Liver (tissue), 9 donors: ENCODE results near the gene SRRD. TPM values are rescaled to one million over a fixed set of nuclear protein-coding genes. Genes with fewer than 3 reads are reported as not detected.

Experiments
- DNase-seq: peaks from one replicate; pipeline ENCODE4 v3.0.0-alpha.2; 2017; ENCODE audit warnings: low spot score
- H3K27ac ChIP-seq, 2 donors: one replicate each; pipeline ENCODE4 v1.7.0; 2013; ENCODE audit warnings: inconsistent platforms in 2 of 2, low read length in 2 of 2, control low read depth in 1 of 2, low read depth in 1 of 2, mild to moderate bottlenecking in 1 of 2
- H3K27me3 ChIP-seq, 4 donors: one replicate each; pipeline versions ENCODE4 v1.6.1 to v1.7.0; 2013; ENCODE audit warnings: low read length in 3 of 4, inconsistent platforms in 1 of 4, mild to moderate bottlenecking in 1 of 4, moderate library complexity in 1 of 4; ENCODE audit not compliant: control insufficient read depth in 4 of 4, insufficient read depth in 4 of 4
- H3K36me3 ChIP-seq, 4 donors: one replicate each; pipeline versions ENCODE4 v1.6.1 to v1.7.0; 2013; ENCODE audit warnings: low read length in 3 of 4, mild to moderate bottlenecking in 3 of 4, low read depth in 1 of 4, moderate library complexity in 1 of 4; ENCODE audit not compliant: control insufficient read depth in 4 of 4, insufficient read depth in 3 of 4
- H3K4me1 ChIP-seq, 4 donors: one replicate each; pipeline versions ENCODE4 v1.6.1 to v1.7.0; 2013; ENCODE audit warnings: low read length in 3 of 4, mild to moderate bottlenecking in 3 of 4, moderate library complexity in 1 of 4; ENCODE audit not compliant: control insufficient read depth in 4 of 4, insufficient read depth in 4 of 4
- H3K4me3 ChIP-seq, 3 donors: one replicate each; pipeline versions ENCODE4 v1.6.1 to v1.7.0; 2013; ENCODE audit warnings: low read length in 3 of 3, control low read depth in 1 of 3, low read depth in 1 of 3, mild to moderate bottlenecking in 1 of 3
- H3K9ac ChIP-seq, 2 donors: one replicate each; pipeline ENCODE4 v1.7.0; 2013; ENCODE audit warnings: low read length in 2 of 2, mild to moderate bottlenecking in 2 of 2, moderate library complexity in 2 of 2, control low read depth in 1 of 2, low read depth in 1 of 2
- H3K9me3 ChIP-seq, 4 donors: one replicate each; pipeline versions ENCODE4 v1.6.1 to v1.7.0; 2013; ENCODE audit warnings: low read length in 3 of 4; ENCODE audit not compliant: control insufficient read depth in 4 of 4
- EGR1 ChIP-seq, 2 donors: IDR thresholded peaks; 2 replicates each; pipeline ENCODE4 v1.6.1; 2016 to 2018; ENCODE audit warnings: antibody characterized with exemption in 2 of 2, low read depth in 2 of 2
- FOXA1 ChIP-seq: IDR thresholded peaks from 2 replicates; pipeline ENCODE4 v1.6.1; 2016; ENCODE audit warnings: antibody characterized with exemption
- FOXA2 ChIP-seq: IDR thresholded peaks from 2 replicates; pipeline ENCODE4 v1.6.1; 2016; ENCODE audit warnings: antibody characterized with exemption
- GABPA ChIP-seq, 2 donors: IDR thresholded peaks in 1 of 2; conservative IDR thresholded peaks in 1 of 2; 2 replicates each; pipeline ENCODE4 v1.6.1; 2016; ENCODE audit warnings: antibody characterized with exemption in 2 of 2, mild to moderate bottlenecking in 1 of 2, moderate library complexity in 1 of 2
- HNF4A ChIP-seq, 2 donors: conservative IDR thresholded peaks; 2 replicates each; pipeline ENCODE4 v1.6.1; 2016; ENCODE audit warnings: antibody characterized with exemption in 2 of 2, mild to moderate bottlenecking in 2 of 2
- HNF4G ChIP-seq: IDR thresholded peaks from 2 replicates; pipeline ENCODE4 v1.6.1; 2016; ENCODE audit warnings: antibody characterized with exemption
- JUND ChIP-seq, 2 donors: IDR thresholded peaks; 2 replicates each; pipeline ENCODE4 v1.6.1; 2016; ENCODE audit warnings: antibody characterized with exemption in 2 of 2
- NR2F2 ChIP-seq: IDR thresholded peaks from 2 replicates; pipeline ENCODE4 v1.6.1; 2016; ENCODE audit warnings: antibody characterized with exemption
- RAD21 ChIP-seq, 2 donors: IDR thresholded peaks; 2 replicates each; pipeline ENCODE4 v1.6.1; 2016; ENCODE audit warnings: antibody characterized with exemption in 2 of 2, mild to moderate bottlenecking in 2 of 2
- RXRA ChIP-seq, 2 donors: IDR thresholded peaks; 2 replicates each; pipeline ENCODE4 v1.6.1; 2017 to 2018; ENCODE audit warnings: antibody characterized with exemption in 2 of 2, mild to moderate bottlenecking in 1 of 2
- TAF1 ChIP-seq: conservative IDR thresholded peaks from 2 replicates; pipeline ENCODE4 v1.6.1; 2016; ENCODE audit warnings: antibody characterized with exemption, mild to moderate bottlenecking
- YY1 ChIP-seq: IDR thresholded peaks from 2 replicates; pipeline ENCODE4 v1.6.1; 2016; ENCODE audit warnings: antibody characterized with exemption, mild to moderate bottlenecking
- WGBS: extraction: QIAGEN DNeasy Blood & Tissue Kit; methylation state at CpG from one replicate; pipeline ENCODE4 v1.1.7; 2013; 5-methylcytosine and 5-hydroxymethylcytosine counted together
- polyA plus RNA-seq, 2 donors: library from polyadenylated mRNA; stranded (reverse) in 1 of 2; unstranded in 1 of 2; fragments of 200-250 nt in 1 of 2; fragments of >200 nt in 1 of 2; fragmentation: Nextera tagmentation in 1 of 2; extraction: Ambion mirVana in 1 of 2; gene quantifications; one replicate each; pipeline versions ENCODE4 v1.2.1 to v1.2.3, GENCODE V29; 2013 to 2015
- total RNA-seq, 2 donors: library from RNA; depleted of rRNA; stranded (reverse); fragments of >200 nt; gene quantifications; one replicate each; pipeline ENCODE4 v1.2.3, GENCODE V29; 2014
- TF ChIP-seq, protein P1 (sequence below): IDR thresholded peaks from 2 replicates; pipeline ENCODE4 v1.6.1; 2016; ENCODE audit warnings: antibody characterized with exemption
- TF ChIP-seq, protein P2 (sequence below): IDR thresholded peaks from 2 replicates; pipeline ENCODE4 v1.6.1; 2016; ENCODE audit warnings: antibody characterized with exemption
- TF ChIP-seq, protein P3 (sequence below): IDR thresholded peaks from 2 replicates; pipeline ENCODE4 v1.6.1; 2016; ENCODE audit warnings: antibody characterized with exemption, mild to moderate bottlenecking
- TF ChIP-seq, protein P4 (sequence below): IDR thresholded peaks from 2 replicates; pipeline ENCODE4 v1.6.1; 2016; ENCODE audit warnings: antibody characterized with exemption
- TF ChIP-seq, protein P5 (sequence below): fragments of 150-350 bp; IDR thresholded peaks from 2 replicates; pipeline ENCODE4 v1.5.1; 2017; ENCODE audit warnings: improper control_type of control experiment, low read depth, low read length; ENCODE audit not compliant: missing input control
- donor health status: healthy.
- donor health status: healthy.
- donor health status: healthy.
- donor health status: healthy.
- donor health status: healthy.

Gene SRRD
- total and polyA plus RNA-seq, 4 donors = 8.7 to 18.6 (median 13.6) TPM

DNA sequence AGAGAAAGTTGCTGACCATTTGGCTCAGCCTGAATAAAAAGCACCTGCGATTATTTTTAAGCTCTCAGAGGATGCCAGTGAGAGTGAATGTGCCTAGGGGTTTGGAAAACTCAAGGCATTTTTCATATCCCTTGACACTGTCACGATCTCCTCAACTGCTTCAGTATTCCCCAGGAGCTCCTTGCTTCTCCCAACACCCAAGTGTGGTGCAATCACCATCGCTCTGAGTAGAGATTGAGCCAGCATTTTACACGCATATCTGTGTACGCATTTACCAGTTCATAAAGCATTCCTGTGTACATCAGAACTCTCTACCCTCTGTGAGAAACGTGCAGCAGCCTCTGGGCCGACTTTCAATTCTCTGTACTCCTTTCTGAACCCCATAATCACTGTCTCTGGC, 1.3 kb downstream of the SRRD start:
- no peak for DNase-seq
- Histone ChIP-seq H3K4me1 (peaks cover 0 to 46% (median 41%) of the 10 kb centered on the region in 4 donors), H3K36me3 (peaks cover 0 to 19% (median 17%) of the 10 kb centered on the region in 4 donors), H3K27ac (peak overlapping the region in 1 of 2 donors; percentile 10), H3K27me3 (no peaks in the 10 kb centered on the region), H3K9ac (peak overlapping the region in 1 of 2 donors; percentile 32), H3K9me3 (no peaks in the 10 kb centered on the region), H3K4me3 (no peak overlapping the region)
- TF ChIP-seq, protein P1, sequence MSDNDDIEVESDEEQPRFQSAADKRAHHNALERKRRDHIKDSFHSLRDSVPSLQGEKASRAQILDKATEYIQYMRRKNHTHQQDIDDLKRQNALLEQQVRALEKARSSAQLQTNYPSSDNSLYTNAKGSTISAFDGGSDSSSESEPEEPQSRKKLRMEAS = no peak
- 52% methylated on average over 7 of the region's 7 CpGs for WGBS

DNA sequence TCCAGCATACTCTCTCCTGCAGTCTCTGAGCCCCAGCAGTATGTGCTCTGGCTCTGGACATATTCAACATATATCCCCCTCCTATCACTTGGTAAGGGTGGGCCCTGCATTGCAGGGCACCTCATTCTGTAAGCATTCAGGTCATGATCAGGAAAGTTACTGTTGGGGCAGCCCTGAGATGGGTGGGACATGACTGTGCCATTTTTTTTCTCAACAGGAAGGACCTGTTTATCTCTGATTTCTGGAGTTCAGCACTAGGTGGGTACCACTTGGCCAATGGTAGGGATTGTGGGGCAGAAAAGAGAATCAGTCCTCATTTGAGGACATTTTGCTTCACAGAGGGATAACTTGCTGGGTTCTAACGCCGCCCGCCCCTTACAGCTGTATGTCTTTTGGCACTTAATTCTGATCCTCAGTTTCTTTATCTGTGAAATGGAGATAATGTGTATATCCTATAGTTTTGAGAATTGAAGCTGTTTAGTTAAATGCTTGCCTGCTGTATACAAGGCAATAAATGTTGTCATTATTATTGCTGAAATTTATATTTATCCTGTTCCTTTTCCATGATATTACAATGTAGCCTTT, 2.2 kb downstream of the SRRD start:
- WGBS = 95% methylated on average over 3 of the region's 3 CpGs
- peaks cover 0 to 25% (median 22%) of the 10 kb centered on the region in 4 donors for H3K36me3 ChIP-seq
- no peak for DNase-seq
- no peak overlapping the region for H3K9ac ChIP-seq
- H3K27me3 ChIP-seq = no peaks in the 10 kb centered on the region
- peaks cover 0 to 38% (median 33%) of the 10 kb centered on the region in 4 donors for H3K4me1 ChIP-seq
- no peaks in the 10 kb centered on the region for H3K9me3 ChIP-seq
- H3K27ac ChIP-seq = no peak overlapping the region
- TF ChIP-seq TAF1 (no peak), YY1 (no peak), RXRA (IDR thresholded peaks at IDR 0.05) (no peak), FOXA1 (no peak), FOXA2 (no peak), JUND (IDR thresholded peaks at IDR 0.05) (no peak), GABPA (IDR thresholded peaks at IDR 0.05 in 1 of 2, conservative IDR thresholded peaks at IDR 0.05 in 1 of 2) (no peak), RAD21 (IDR thresholded peaks at IDR 0.05) (no peak)
- TF ChIP-seq, protein P1 = no peak
- TF ChIP-seq, protein P2, sequence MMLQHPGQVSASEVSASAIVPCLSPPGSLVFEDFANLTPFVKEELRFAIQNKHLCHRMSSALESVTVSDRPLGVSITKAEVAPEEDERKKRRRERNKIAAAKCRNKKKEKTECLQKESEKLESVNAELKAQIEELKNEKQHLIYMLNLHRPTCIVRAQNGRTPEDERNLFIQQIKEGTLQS = no peak
- no peak overlapping the region for H3K4me3 ChIP-seq

DNA sequence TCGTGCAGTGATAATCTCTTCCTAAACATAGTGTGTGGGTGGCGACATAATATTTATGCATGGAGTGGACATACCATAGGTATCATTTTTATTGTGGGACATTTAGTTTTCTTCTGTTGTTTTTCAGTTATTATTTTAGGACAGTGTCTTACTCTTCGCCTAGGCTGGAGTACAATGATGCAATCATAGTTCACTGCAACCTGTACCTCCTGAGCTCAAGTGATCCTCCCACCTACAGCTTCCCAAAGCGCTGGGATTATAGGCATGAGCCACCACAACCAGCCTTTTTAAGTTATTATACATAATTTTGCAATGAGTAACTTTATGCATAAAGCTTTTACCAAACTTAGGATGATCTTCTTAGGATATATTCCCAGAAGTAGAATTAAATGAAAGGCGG, 2.7 kb downstream of the SRRD start:
- Histone ChIP-seq H3K36me3 (peaks cover 0 to 30% (median 27%) of the 10 kb centered on the region in 4 donors), H3K4me1 (peaks cover 0 to 33% (median 28%) of the 10 kb centered on the region in 4 donors), H3K27me3 (no peaks in the 10 kb centered on the region), H3K27ac (no peak overlapping the region), H3K4me3 (no peak overlapping the region), H3K9me3 (no peaks in the 10 kb centered on the region), H3K9ac (no peak overlapping the region)
- WGBS = 85% methylated on average over 5 of the region's 5 CpGs
- DNase-seq = no peak
- no peak for TF ChIP-seq HNF4G
- TF ChIP-seq, protein P3, sequence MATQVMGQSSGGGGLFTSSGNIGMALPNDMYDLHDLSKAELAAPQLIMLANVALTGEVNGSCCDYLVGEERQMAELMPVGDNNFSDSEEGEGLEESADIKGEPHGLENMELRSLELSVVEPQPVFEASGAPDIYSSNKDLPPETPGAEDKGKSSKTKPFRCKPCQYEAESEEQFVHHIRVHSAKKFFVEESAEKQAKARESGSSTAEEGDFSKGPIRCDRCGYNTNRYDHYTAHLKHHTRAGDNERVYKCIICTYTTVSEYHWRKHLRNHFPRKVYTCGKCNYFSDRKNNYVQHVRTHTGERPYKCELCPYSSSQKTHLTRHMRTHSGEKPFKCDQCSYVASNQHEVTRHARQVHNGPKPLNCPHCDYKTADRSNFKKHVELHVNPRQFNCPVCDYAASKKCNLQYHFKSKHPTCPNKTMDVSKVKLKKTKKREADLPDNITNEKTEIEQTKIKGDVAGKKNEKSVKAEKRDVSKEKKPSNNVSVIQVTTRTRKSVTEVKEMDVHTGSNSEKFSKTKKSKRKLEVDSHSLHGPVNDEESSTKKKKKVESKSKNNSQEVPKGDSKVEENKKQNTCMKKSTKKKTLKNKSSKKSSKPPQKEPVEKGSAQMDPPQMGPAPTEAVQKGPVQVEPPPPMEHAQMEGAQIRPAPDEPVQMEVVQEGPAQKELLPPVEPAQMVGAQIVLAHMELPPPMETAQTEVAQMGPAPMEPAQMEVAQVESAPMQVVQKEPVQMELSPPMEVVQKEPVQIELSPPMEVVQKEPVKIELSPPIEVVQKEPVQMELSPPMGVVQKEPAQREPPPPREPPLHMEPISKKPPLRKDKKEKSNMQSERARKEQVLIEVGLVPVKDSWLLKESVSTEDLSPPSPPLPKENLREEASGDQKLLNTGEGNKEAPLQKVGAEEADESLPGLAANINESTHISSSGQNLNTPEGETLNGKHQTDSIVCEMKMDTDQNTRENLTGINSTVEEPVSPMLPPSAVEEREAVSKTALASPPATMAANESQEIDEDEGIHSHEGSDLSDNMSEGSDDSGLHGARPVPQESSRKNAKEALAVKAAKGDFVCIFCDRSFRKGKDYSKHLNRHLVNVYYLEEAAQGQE = no peak
- TF ChIP-seq NR2F2 = no peak
- TF ChIP-seq, protein P1 = no peak
- TF ChIP-seq, protein P2 = no peak
- no peak for TF ChIP-seq YY1
- TF ChIP-seq JUND (IDR thresholded peaks at IDR 0.05) = no peak
- no peak for TF ChIP-seq GABPA (IDR thresholded peaks at IDR 0.05 in 1 of 2, conservative IDR thresholded peaks at IDR 0.05 in 1 of 2)
- TF ChIP-seq TAF1 = no peak
- no peak for TF ChIP-seq HNF4A (conservative IDR thresholded peaks at IDR 0.05)
- TF ChIP-seq RAD21 (IDR thresholded peaks at IDR 0.05) = no peak
- TF ChIP-seq FOXA1 = no peak
- TF ChIP-seq, protein P4, sequence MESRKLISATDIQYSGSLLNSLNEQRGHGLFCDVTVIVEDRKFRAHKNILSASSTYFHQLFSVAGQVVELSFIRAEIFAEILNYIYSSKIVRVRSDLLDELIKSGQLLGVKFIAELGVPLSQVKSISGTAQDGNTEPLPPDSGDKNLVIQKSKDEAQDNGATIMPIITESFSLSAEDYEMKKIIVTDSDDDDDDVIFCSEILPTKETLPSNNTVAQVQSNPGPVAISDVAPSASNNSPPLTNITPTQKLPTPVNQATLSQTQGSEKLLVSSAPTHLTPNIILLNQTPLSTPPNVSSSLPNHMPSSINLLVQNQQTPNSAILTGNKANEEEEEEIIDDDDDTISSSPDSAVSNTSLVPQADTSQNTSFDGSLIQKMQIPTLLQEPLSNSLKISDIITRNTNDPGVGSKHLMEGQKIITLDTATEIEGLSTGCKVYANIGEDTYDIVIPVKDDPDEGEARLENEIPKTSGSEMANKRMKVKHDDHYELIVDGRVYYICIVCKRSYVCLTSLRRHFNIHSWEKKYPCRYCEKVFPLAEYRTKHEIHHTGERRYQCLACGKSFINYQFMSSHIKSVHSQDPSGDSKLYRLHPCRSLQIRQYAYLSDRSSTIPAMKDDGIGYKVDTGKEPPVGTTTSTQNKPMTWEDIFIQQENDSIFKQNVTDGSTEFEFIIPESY = no peak
- TF ChIP-seq, protein P5, sequence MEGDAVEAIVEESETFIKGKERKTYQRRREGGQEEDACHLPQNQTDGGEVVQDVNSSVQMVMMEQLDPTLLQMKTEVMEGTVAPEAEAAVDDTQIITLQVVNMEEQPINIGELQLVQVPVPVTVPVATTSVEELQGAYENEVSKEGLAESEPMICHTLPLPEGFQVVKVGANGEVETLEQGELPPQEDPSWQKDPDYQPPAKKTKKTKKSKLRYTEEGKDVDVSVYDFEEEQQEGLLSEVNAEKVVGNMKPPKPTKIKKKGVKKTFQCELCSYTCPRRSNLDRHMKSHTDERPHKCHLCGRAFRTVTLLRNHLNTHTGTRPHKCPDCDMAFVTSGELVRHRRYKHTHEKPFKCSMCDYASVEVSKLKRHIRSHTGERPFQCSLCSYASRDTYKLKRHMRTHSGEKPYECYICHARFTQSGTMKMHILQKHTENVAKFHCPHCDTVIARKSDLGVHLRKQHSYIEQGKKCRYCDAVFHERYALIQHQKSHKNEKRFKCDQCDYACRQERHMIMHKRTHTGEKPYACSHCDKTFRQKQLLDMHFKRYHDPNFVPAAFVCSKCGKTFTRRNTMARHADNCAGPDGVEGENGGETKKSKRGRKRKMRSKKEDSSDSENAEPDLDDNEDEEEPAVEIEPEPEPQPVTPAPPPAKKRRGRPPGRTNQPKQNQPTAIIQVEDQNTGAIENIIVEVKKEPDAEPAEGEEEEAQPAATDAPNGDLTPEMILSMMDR = no peak
- TF ChIP-seq FOXA2 = no peak
- no peak for TF ChIP-seq EGR1 (IDR thresholded peaks at IDR 0.05; ENCODE audit: low read depth in 2 of 2)
- no peak for TF ChIP-seq RXRA (IDR thresholded peaks at IDR 0.05)
